ENCODE measurements around the gene HBD.

Gene HBD

DNA sequence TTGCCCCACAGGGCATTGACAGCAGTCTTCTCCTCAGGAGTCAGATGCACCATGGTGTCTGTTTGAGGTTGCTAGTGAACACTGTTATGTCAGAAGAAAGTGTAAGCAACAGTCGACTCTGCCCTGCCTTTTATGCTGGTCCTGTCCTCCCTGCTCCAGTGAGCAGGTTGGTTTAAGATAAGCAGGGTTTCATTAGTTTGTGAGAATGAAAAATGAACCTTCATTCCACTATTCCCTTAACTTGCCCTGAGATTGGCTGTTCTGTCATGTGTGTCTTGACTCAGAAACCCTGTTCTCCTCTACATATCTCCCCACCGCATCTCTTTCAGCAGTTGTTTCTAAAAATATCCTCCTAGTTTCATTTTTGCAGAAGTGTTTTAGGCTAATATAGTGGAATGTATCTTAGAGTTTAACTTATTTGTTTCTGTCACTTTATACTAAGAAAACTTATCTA is at the start of gene HBD:
TSS of gene HBD (minus strand) at position 103 of the 454 bp plus-strand sequence. CDS start at position 53, 50 bp downstream.
- Histone ChIP-seq H3K9ac (ENCODE audit: low read length in 5 of 5) (no peak within 1 kb of the TSS), H3K36me3 (ENCODE audit: control insufficient read depth in 5 of 5, insufficient read depth in 5 of 5, low read length in 5 of 5) (no peaks in the 10 kb centered on the region), H3K4me3 (ENCODE audit: low read depth in 1 of 5, low read length in 5 of 5) (no peak within 1 kb of the TSS), H3K9me3 (ENCODE audit: control insufficient read depth in 5 of 5, low read length in 5 of 5) (no peaks in the 10 kb centered on the region), H3K27me3 (ENCODE audit: control insufficient read depth in 5 of 5, insufficient read depth in 4 of 5, low read length in 5 of 5) (no peaks in the 10 kb centered on the region), H3K4me1 (ENCODE audit: control insufficient read depth in 5 of 5, insufficient read depth in 5 of 5, low read length in 5 of 5) (no peaks in the 10 kb centered on the region), H3K27ac (ENCODE audit: low read depth, low read length) (no peak within 1 kb of the TSS)

DNA sequence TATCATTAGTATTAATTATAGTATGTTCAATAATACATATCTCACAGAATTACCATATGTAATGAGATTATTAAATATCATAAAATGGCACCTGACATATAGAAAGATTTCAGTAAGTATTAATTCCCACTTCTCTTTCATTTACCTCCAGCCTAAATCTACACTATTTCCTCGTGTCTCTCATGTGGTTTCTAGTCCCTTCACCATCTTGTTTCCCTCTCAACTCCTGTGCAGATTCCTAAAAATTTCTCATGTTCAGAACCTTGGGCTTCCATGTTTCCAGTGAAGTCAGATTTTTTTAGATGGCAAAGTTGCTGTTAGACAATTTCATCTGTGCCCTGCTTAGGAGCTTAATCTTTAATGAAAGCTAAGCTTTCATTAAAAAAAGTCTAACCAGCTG is 49.6 kb upstream of the HBD start:
- Histone ChIP-seq H3K4me1 (ENCODE audit: control insufficient read depth in 5 of 5, insufficient read depth in 5 of 5, low read length in 5 of 5) (no peaks in the 10 kb centered on the region), H3K36me3 (ENCODE audit: control insufficient read depth in 5 of 5, insufficient read depth in 5 of 5, low read length in 5 of 5) (no peaks in the 10 kb centered on the region), H3K4me3 (ENCODE audit: low read depth in 1 of 5, low read length in 5 of 5) (no peak overlapping the region), H3K9ac (ENCODE audit: low read length in 5 of 5) (no peak overlapping the region), H3K27me3 (ENCODE audit: control insufficient read depth in 5 of 5, insufficient read depth in 4 of 5, low read length in 5 of 5) (no peaks in the 10 kb centered on the region), H3K9me3 (ENCODE audit: control insufficient read depth in 5 of 5, low read length in 5 of 5) (no peaks in the 10 kb centered on the region), H3K27ac (ENCODE audit: low read depth, low read length) (no peak overlapping the region)

DNA sequence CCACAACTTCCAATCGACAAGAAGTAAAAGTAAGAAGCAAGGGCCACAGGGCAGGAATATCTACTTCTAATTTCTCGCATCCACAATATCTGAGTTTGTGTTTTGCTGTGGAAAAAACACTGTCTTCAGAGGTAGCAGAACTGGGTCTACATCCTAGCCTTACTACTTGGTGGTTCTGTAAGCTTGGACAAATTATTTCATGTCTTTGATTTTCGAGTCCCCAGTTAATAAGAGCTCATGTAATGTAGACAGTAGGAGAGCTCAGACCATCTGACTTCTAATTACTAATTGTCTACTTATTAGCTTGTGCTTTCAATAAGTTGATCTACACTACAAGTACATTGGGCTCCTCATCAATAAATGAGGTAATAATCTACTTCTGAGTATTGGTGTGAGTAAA is 48.8 kb upstream of the HBD start:
- Histone ChIP-seq H3K9ac (ENCODE audit: low read length in 5 of 5) (no peak overlapping the region), H3K27me3 (ENCODE audit: control insufficient read depth in 5 of 5, insufficient read depth in 4 of 5, low read length in 5 of 5) (no peaks in the 10 kb centered on the region), H3K4me1 (ENCODE audit: control insufficient read depth in 5 of 5, insufficient read depth in 5 of 5, low read length in 5 of 5) (no peaks in the 10 kb centered on the region), H3K36me3 (ENCODE audit: control insufficient read depth in 5 of 5, insufficient read depth in 5 of 5, low read length in 5 of 5) (no peaks in the 10 kb centered on the region), H3K4me3 (ENCODE audit: low read depth in 1 of 5, low read length in 5 of 5) (no peak overlapping the region), H3K27ac (ENCODE audit: low read depth, low read length) (no peak overlapping the region), H3K9me3 (ENCODE audit: control insufficient read depth in 5 of 5, low read length in 5 of 5) (no peaks in the 10 kb centered on the region)

DNA sequence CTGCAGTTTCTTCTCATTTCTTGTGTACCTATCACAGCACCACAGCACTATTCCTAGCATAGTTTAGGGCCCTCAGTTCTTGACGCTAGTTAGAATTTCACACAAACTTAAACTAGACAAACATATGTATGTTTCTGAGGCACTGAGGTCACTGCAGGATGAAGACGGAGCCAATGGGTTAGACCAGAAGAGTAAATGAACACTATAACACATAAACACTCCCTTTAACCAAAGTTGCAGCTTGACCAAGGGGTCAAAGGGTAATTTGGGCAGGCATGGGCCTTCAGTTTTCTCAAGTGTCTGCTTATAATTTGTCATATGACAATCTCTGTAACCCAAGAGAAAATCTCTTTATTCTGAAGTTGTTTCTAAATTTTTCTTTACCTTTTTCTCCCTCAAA is 48.3 kb upstream of the HBD start:
- H3K36me3 ChIP-seq (ENCODE audit: control insufficient read depth in 5 of 5, insufficient read depth in 5 of 5, low read length in 5 of 5) = no peaks in the 10 kb centered on the region
- H3K9ac ChIP-seq (ENCODE audit: low read length in 5 of 5) = no peak overlapping the region
- H3K27ac ChIP-seq (ENCODE audit: low read depth, low read length) = no peak overlapping the region
- H3K4me3 ChIP-seq (ENCODE audit: low read depth in 1 of 5, low read length in 5 of 5) = no peak overlapping the region
- H3K4me1 ChIP-seq (ENCODE audit: control insufficient read depth in 5 of 5, insufficient read depth in 5 of 5, low read length in 5 of 5) = no peaks in the 10 kb centered on the region
- H3K9me3 ChIP-seq (ENCODE audit: control insufficient read depth in 5 of 5, low read length in 5 of 5) = no peaks in the 10 kb centered on the region
- no peaks in the 10 kb centered on the region for H3K27me3 ChIP-seq (ENCODE audit: control insufficient read depth in 5 of 5, insufficient read depth in 4 of 5, low read length in 5 of 5)

DNA sequence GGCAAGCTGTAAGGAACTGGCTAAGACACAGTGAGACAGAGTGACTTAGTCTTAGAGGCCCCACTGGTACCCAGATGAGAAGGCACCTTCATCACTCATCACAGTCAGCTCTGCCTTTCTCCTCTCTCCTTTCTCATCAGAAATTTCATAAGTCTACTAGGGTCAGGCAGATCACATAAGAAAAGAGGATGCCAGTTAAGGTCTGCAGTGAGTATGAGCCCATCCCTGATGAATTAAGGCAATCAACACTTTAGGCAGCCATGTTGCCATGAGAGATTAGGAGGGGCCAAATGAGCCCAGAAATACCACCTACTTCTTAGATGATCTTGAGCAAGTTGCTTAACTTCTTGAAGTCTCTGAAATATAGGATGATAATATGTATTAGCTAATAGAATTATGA is 47.3 kb upstream of the HBD start:
- Histone ChIP-seq H3K27me3 (ENCODE audit: control insufficient read depth in 5 of 5, insufficient read depth in 4 of 5, low read length in 5 of 5) (no peaks in the 10 kb centered on the region), H3K36me3 (ENCODE audit: control insufficient read depth in 5 of 5, insufficient read depth in 5 of 5, low read length in 5 of 5) (no peaks in the 10 kb centered on the region), H3K27ac (ENCODE audit: low read depth, low read length) (no peak overlapping the region), H3K9me3 (ENCODE audit: control insufficient read depth in 5 of 5, low read length in 5 of 5) (no peaks in the 10 kb centered on the region), H3K4me3 (ENCODE audit: low read depth in 1 of 5, low read length in 5 of 5) (no peak overlapping the region), H3K9ac (ENCODE audit: low read length in 5 of 5) (no peak overlapping the region), H3K4me1 (ENCODE audit: control insufficient read depth in 5 of 5, insufficient read depth in 5 of 5, low read length in 5 of 5) (no peaks in the 10 kb centered on the region)

DNA sequence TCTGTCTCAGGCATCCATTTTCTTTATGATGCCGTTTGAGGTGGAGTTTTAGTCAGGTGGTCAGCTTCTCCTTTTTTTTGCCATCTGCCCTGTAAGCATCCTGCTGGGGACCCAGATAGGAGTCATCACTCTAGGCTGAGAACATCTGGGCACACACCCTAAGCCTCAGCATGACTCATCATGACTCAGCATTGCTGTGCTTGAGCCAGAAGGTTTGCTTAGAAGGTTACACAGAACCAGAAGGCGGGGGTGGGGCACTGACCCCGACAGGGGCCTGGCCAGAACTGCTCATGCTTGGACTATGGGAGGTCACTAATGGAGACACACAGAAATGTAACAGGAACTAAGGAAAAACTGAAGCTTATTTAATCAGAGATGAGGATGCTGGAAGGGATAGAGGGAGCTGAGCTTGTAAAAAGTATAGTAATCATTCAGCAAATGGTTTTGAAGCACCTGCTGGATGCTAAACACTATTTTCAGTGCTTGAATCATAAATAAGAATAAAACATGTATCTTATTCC is 46.4 kb upstream of the HBD start:
- Histone ChIP-seq H3K27ac (ENCODE audit: low read depth, low read length) (no peak overlapping the region), H3K4me3 (ENCODE audit: low read depth in 1 of 5, low read length in 5 of 5) (no peak overlapping the region), H3K9ac (ENCODE audit: low read length in 5 of 5) (no peak overlapping the region), H3K4me1 (ENCODE audit: control insufficient read depth in 5 of 5, insufficient read depth in 5 of 5, low read length in 5 of 5) (no peaks in the 10 kb centered on the region), H3K36me3 (ENCODE audit: control insufficient read depth in 5 of 5, insufficient read depth in 5 of 5, low read length in 5 of 5) (no peaks in the 10 kb centered on the region), H3K27me3 (ENCODE audit: control insufficient read depth in 5 of 5, insufficient read depth in 4 of 5, low read length in 5 of 5) (no peaks in the 10 kb centered on the region), H3K9me3 (ENCODE audit: control insufficient read depth in 5 of 5, low read length in 5 of 5) (no peaks in the 10 kb centered on the region)

DNA sequence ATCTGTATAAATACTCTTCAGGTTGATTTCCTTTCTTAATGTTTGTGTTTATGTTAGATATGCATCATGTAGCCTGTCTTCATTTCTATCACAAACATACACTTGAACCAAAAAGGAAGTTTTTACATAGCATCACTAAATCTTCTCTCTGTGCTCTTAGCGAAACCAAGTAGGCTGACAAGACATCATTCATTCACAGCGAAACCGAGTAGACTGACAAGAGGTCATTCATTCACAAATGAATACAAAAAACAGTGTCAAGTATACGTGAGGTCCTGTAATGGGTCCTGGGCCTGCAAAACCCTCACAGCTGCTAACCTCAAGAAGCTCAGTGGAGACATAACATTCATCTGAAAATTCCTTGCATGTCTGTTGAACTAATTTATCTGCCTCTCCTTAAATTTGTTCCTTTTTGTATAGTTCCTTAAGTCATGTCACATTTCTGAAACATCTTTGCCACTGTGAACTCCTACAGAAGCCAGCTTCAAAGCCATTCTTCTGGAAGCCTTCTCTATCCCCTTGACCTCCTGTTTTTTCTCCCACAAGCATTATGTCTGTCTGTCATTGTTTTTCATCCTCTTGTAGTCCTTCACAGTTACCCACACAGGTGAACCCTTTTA is 45.3 kb upstream of the HBD start:
- Histone ChIP-seq H3K4me3 (ENCODE audit: low read depth in 1 of 5, low read length in 5 of 5) (no peak overlapping the region), H3K9me3 (ENCODE audit: control insufficient read depth in 5 of 5, low read length in 5 of 5) (no peaks in the 10 kb centered on the region), H3K36me3 (ENCODE audit: control insufficient read depth in 5 of 5, insufficient read depth in 5 of 5, low read length in 5 of 5) (no peaks in the 10 kb centered on the region), H3K4me1 (ENCODE audit: control insufficient read depth in 5 of 5, insufficient read depth in 5 of 5, low read length in 5 of 5) (no peaks in the 10 kb centered on the region), H3K9ac (ENCODE audit: low read length in 5 of 5) (no peak overlapping the region), H3K27ac (ENCODE audit: low read depth, low read length) (no peak overlapping the region), H3K27me3 (ENCODE audit: control insufficient read depth in 5 of 5, insufficient read depth in 4 of 5, low read length in 5 of 5) (no peaks in the 10 kb centered on the region)

DNA sequence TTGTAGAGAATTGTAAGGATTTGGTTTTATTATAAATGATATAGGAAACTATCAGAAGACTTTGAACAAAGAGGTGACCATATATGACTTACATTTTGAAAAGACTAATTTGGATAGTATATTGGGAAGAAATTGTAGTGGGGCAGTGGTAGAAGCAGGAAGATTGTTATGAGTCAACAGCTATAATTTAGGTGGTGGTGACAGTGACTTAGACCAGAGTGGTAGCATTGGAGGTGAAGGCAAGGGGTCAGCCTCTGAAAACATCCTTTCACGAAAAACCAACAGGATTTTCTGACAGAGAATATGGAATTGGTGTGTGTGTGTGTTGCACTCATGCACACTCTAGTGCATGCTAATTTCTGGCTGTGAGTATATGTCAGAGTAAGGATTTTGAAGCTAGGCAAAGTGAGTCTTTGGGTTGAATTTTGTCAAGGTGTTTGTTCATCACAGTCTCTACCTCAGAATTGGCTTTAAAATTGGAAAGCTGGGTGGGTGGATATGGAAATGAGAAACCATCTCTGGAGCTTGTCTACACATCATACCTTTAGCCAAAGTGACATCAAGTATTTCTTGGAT is 43.6 kb upstream of the HBD start:
- Histone ChIP-seq H3K9me3 (ENCODE audit: control insufficient read depth in 5 of 5, low read length in 5 of 5) (no peaks in the 10 kb centered on the region), H3K27ac (ENCODE audit: low read depth, low read length) (no peak overlapping the region), H3K9ac (ENCODE audit: low read length in 5 of 5) (no peak overlapping the region), H3K36me3 (ENCODE audit: control insufficient read depth in 5 of 5, insufficient read depth in 5 of 5, low read length in 5 of 5) (no peaks in the 10 kb centered on the region), H3K4me1 (ENCODE audit: control insufficient read depth in 5 of 5, insufficient read depth in 5 of 5, low read length in 5 of 5) (no peaks in the 10 kb centered on the region), H3K27me3 (ENCODE audit: control insufficient read depth in 5 of 5, insufficient read depth in 4 of 5, low read length in 5 of 5) (no peaks in the 10 kb centered on the region), H3K4me3 (ENCODE audit: low read depth in 1 of 5, low read length in 5 of 5) (no peak overlapping the region)

DNA sequence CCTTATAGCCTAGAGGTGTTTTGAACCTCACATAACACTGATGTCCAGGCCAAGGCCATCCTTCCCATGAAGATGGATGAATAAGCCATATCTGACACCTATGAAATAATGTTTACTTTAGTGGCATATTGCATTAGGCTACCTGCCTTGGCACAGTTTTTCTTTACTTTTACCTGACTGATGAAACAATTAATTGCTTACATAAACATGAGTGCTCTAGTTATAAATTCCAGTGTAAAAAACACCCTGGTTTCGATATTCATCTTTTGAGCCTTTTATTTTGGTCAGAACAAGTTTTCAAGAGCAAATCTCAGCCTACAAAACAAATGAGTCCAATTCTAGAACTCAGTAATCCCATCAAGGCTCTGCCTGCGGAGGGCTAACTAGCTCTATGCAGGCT is 42.4 kb upstream of the HBD start:
- Histone ChIP-seq H3K4me3 (ENCODE audit: low read depth in 1 of 5, low read length in 5 of 5) (no peak overlapping the region), H3K36me3 (ENCODE audit: control insufficient read depth in 5 of 5, insufficient read depth in 5 of 5, low read length in 5 of 5) (no peaks in the 10 kb centered on the region), H3K27ac (ENCODE audit: low read depth, low read length) (no peak overlapping the region), H3K4me1 (ENCODE audit: control insufficient read depth in 5 of 5, insufficient read depth in 5 of 5, low read length in 5 of 5) (no peaks in the 10 kb centered on the region), H3K9ac (ENCODE audit: low read length in 5 of 5) (no peak overlapping the region), H3K9me3 (ENCODE audit: control insufficient read depth in 5 of 5, low read length in 5 of 5) (no peaks in the 10 kb centered on the region), H3K27me3 (ENCODE audit: control insufficient read depth in 5 of 5, insufficient read depth in 4 of 5, low read length in 5 of 5) (no peaks in the 10 kb centered on the region)

DNA sequence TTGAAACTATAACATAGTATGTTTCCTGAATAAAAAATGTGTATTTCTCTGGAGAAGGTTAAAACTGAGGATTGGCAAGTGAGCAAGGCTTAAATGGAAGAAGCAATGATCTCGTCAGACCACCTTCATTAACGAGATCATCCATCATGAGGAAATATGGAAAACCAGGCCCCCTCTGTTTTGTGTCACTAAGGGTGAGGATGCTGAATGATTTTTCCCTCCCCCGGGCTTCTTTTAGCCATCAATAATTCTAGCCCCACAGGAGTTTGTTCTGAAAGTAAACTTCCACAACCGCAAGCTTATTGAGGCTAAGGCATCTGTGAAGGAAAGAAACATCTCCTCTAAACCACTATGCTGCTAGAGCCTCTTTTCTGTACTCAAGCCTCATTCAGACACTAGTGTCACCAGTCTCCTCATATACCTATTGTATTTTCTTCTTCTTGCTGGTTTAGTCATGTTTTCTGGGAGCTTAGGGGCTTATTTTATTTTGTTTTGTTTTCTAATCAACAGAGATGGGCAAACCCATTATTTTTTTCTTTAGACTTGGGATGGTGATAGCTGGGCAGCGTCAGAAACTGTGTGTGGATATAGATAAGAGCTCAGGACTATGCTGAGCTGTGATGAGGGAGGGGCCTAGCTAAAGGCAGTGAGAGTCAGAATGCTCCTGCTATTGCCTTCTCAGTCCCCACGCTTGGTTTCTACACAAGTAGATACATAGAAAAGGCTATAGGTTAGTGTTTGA is 41.3 kb upstream of the HBD start:
- H3K36me3 ChIP-seq (ENCODE audit: control insufficient read depth in 5 of 5, insufficient read depth in 5 of 5, low read length in 5 of 5) = no peaks in the 10 kb centered on the region

More for the DNA sequence above, 41.3 kb upstream of the HBD start:
- Histone ChIP-seq H3K9ac (ENCODE audit: low read length in 5 of 5) (no peak overlapping the region), H3K4me1 (ENCODE audit: control insufficient read depth in 5 of 5, insufficient read depth in 5 of 5, low read length in 5 of 5) (no peaks in the 10 kb centered on the region), H3K9me3 (ENCODE audit: control insufficient read depth in 5 of 5, low read length in 5 of 5) (no peaks in the 10 kb centered on the region), H3K27me3 (ENCODE audit: control insufficient read depth in 5 of 5, insufficient read depth in 4 of 5, low read length in 5 of 5) (no peaks in the 10 kb centered on the region), H3K4me3 (ENCODE audit: low read depth in 1 of 5, low read length in 5 of 5) (no peak overlapping the region), H3K27ac (ENCODE audit: low read depth, low read length) (no peak overlapping the region)
